Uterus (tissue), 4 donors: ENCODE measurements around the gene RTP2. TPM values are rescaled to one million over a fixed set of nuclear protein-coding genes. Genes with fewer than 3 reads are reported as not detected.

Experiments used
- DNase-seq, 2 donors: peaks; one replicate each; pipeline ENCODE4 v3.0.0-alpha.2; 2019 to 2020
- H3K27ac ChIP-seq, 2 donors: fragments of 200-600 bp; sonication (generic); 1 replicate in 1 of 2; 2 replicates in 1 of 2; pipeline ENCODE4 v1.5.1; 2016 to 2018
- H3K27me3 ChIP-seq, 2 donors: fragments of 200-600 bp; sonication (generic); one replicate each; pipeline ENCODE4 v1.5.1; 2018 to 2019; ENCODE audit warnings: control low read depth in 1 of 2
- H3K36me3 ChIP-seq, 2 donors: fragments of 200-600 bp; sonication (generic); one replicate each; pipeline ENCODE4 v1.5.1; 2019; ENCODE audit warnings: control low read depth in 1 of 2
- H3K4me1 ChIP-seq, 2 donors: fragments of 200-600 bp; sonication (generic); one replicate each; pipeline ENCODE4 v1.5.1; 2018 to 2019; ENCODE audit warnings: control low read depth in 1 of 2
- H3K4me3 ChIP-seq, 2 donors: fragments of 200-600 bp; sonication (generic); 1 replicate in 1 of 2; 2 replicates in 1 of 2; pipeline ENCODE4 v1.5.1; 2018 to 2019; ENCODE audit warnings: mild to moderate bottlenecking in 1 of 2
- H3K9me3 ChIP-seq, 2 donors: fragments of 200-600 bp; sonication (generic); one replicate each; pipeline ENCODE4 v1.5.1; 2019; ENCODE audit warnings: control low read depth in 1 of 2
- POLR2A ChIP-seq, 2 donors: fragments of 450-650 bp; IDR thresholded peaks; one replicate each; pipeline ENCODE4 v1.6.1; 2016; ENCODE audit warnings: antibody characterized with exemption in 2 of 2, mild to moderate bottlenecking in 1 of 2, moderate library complexity in 1 of 2
- intact Hi-C: fragments of 100-400 bp; cut with DNase I; formaldehyde crosslinking; loops from one replicate; pipeline ENCODE4 v1.15.1; 2023; ENCODE audit warnings: low total_unique reads
- total RNA-seq, 4 donors: library from RNA; depleted of rRNA in 3 of 4; stranded (reverse); fragments of >200 nt in 3 of 4; gene quantifications; one replicate each; pipeline versions ENCODE4 v1.1.0 to v1.2.4, GENCODE V29; 2014 to 2023
- TF ChIP-seq, protein P1 (sequence below), 4 experiments: fragments of 200-600 bp in 2 of 4; fragments of 450-650 bp in 2 of 4; sonication (generic) in 2 of 4; IDR thresholded peaks; one replicate each; pipeline ENCODE4 v1.5.1; 2016 to 2019; ENCODE audit warnings: antibody characterized with exemption in 4 of 4, mild to moderate bottlenecking in 2 of 4, moderate library complexity in 1 of 4
- donor health status: DM: yes; HTN: yes; CAD: no.

RTP2 gene
- total RNA-seq, 4 donors from 2014 or later, result not detected

DNA sequence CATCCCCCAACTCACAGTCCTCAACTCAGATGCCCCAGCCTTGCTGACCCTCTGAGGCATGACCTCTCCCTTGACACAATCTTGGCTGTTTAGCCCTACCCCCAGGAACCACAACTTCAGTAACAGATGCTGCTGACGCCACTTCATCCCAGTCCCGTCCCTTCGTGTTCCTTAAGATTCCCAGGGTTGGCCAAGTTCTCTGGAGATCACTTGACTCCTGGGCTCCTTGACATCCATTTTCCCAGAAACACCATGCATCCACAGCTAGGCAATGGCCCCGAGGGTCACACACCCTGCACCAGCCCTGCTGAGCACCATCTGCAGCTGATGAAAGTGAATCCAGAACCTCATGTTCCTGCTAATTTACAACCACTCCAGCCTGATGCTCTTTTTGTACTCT is 6.9 kb downstream of the RTP2 start:
- no peak for DNase-seq
- H3K27me3 ChIP-seq, result no peaks in the 10 kb centered on the region

GRCh38 chr3:187694801-187695200 is 7.6 kb downstream of the RTP2 start:
- no peaks in the 10 kb centered on the region for H3K36me3 ChIP-seq
- no peaks in the 10 kb centered on the region for H3K4me1 ChIP-seq
- DNase-seq, result no peak
- H3K27me3 ChIP-seq, result no peaks in the 10 kb centered on the region
- no peaks in the 10 kb centered on the region for H3K9me3 ChIP-seq
- TF ChIP-seq, protein P1, sequence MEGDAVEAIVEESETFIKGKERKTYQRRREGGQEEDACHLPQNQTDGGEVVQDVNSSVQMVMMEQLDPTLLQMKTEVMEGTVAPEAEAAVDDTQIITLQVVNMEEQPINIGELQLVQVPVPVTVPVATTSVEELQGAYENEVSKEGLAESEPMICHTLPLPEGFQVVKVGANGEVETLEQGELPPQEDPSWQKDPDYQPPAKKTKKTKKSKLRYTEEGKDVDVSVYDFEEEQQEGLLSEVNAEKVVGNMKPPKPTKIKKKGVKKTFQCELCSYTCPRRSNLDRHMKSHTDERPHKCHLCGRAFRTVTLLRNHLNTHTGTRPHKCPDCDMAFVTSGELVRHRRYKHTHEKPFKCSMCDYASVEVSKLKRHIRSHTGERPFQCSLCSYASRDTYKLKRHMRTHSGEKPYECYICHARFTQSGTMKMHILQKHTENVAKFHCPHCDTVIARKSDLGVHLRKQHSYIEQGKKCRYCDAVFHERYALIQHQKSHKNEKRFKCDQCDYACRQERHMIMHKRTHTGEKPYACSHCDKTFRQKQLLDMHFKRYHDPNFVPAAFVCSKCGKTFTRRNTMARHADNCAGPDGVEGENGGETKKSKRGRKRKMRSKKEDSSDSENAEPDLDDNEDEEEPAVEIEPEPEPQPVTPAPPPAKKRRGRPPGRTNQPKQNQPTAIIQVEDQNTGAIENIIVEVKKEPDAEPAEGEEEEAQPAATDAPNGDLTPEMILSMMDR (IDR thresholded peaks at IDR 0.05), result no peak
- no peak for TF ChIP-seq POLR2A (IDR thresholded peaks at IDR 0.05)
- intact Hi-C loops, result no loop called here
- no peak overlapping the region for H3K27ac ChIP-seq
- no peak overlapping the region for H3K4me3 ChIP-seq

More for the DNA sequence above, 6.9 kb downstream of the RTP2 start:
- TF ChIP-seq, protein P1 (IDR thresholded peaks at IDR 0.05), result no peak
- TF ChIP-seq POLR2A (IDR thresholded peaks at IDR 0.05), result no peak
- H3K36me3 ChIP-seq, result no peaks in the 10 kb centered on the region
- H3K4me3 ChIP-seq, result no peak overlapping the region
- H3K4me1 ChIP-seq, result no peaks in the 10 kb centered on the region
- H3K27ac ChIP-seq, result no peak overlapping the region
- no peaks in the 10 kb centered on the region for H3K9me3 ChIP-seq
- intact Hi-C loops, result no loop called here

GRCh38 chr3:187693431-187693830 is 8.9 kb downstream of the RTP2 start:
- intact Hi-C loops, result no loop called here
- H3K9me3 ChIP-seq, result no peaks in the 10 kb centered on the region
- no peak overlapping the region for H3K27ac ChIP-seq
- no peaks in the 10 kb centered on the region for H3K27me3 ChIP-seq
- H3K4me3 ChIP-seq, result no peak overlapping the region
- TF ChIP-seq, protein P1 (IDR thresholded peaks at IDR 0.05), result no peak
- no peak for TF ChIP-seq POLR2A (IDR thresholded peaks at IDR 0.05)
- DNase-seq, result no peak
- no peaks in the 10 kb centered on the region for H3K36me3 ChIP-seq
- no peaks in the 10 kb centered on the region for H3K4me1 ChIP-seq

GRCh38 chr3:187689984-187690383 is 12.4 kb downstream of the RTP2 start:
- Histone ChIP-seq H3K27ac (no peak overlapping the region), H3K4me1 (no peaks in the 10 kb centered on the region), H3K9me3 (no peaks in the 10 kb centered on the region), H3K27me3 (no peaks in the 10 kb centered on the region), H3K4me3 (no peak overlapping the region), H3K36me3 (no peaks in the 10 kb centered on the region)
- intact Hi-C loops, result no loop called here
- no peak for DNase-seq
- TF ChIP-seq, protein P1 (IDR thresholded peaks at IDR 0.05), result no peak
- TF ChIP-seq POLR2A (IDR thresholded peaks at IDR 0.05), result no peak

- intact Hi-C loops, result no loop called here
- no peaks in the 10 kb centered on the region for H3K4me1 ChIP-seq
- no peak for DNase-seq
- TF ChIP-seq POLR2A (IDR thresholded peaks at IDR 0.05), result no peak
- TF ChIP-seq, protein P1 (IDR thresholded peaks at IDR 0.05), result no peak
- no peaks in the 10 kb centered on the region for H3K27me3 ChIP-seq
- no peak overlapping the region for H3K4me3 ChIP-seq
- H3K9me3 ChIP-seq, result no peaks in the 10 kb centered on the region
- H3K36me3 ChIP-seq, result no peaks in the 10 kb centered on the region
- H3K27ac ChIP-seq, result no peak overlapping the region
These were observed 15.6 kb downstream of the RTP2 start for GRCh38 chr3:187686621-187687273.
